Trophoblast cell (in vitro differentiated cells and primary cell): ENCODE measurements around the gene HOMER3.
A peak's percentile ranks its signal among the peaks of the same experiment; 100 is the strongest.

Experiments
- DNase-seq, 2 donors: peaks; one replicate each; pipeline ENCODE4 v3.0.0-alpha.2; 2016
- H2AFZ ChIP-seq: 2 replicates; pipeline ENCODE4 v1.6.1; 2013; ENCODE audit warnings: low read length, moderate library complexity, mild to moderate bottlenecking; ENCODE audit not compliant: insufficient read depth, poor library complexity
- H2AK5ac ChIP-seq: 2 replicates; pipeline ENCODE4 v1.6.1; 2013; ENCODE audit warnings: mild to moderate bottlenecking, low read length
- H2BK120ac ChIP-seq: 2 replicates; pipeline ENCODE4 v1.6.1; 2013; ENCODE audit warnings: low read length, mild to moderate bottlenecking, moderate library complexity; ENCODE audit not compliant: insufficient read depth, poor library complexity
- H2BK12ac ChIP-seq: 2 replicates; pipeline ENCODE4 v1.6.1; 2013; ENCODE audit warnings: mild to moderate bottlenecking, low read length, moderate library complexity
- H2BK5ac ChIP-seq: 2 replicates; pipeline ENCODE4 v1.6.1; 2013; ENCODE audit warnings: low read length, low read depth, moderate library complexity, mild to moderate bottlenecking; ENCODE audit not compliant: poor library complexity
- H3K14ac ChIP-seq: 2 replicates; pipeline ENCODE4 v1.6.1; 2013; ENCODE audit warnings: mild to moderate bottlenecking, low read length
- H3K18ac ChIP-seq: 2 replicates; pipeline ENCODE4 v1.6.1; 2013; ENCODE audit warnings: mild to moderate bottlenecking, low read length
- H3K23ac ChIP-seq: 2 replicates; pipeline ENCODE4 v1.6.1; 2013; ENCODE audit warnings: low read length
- H3K27ac ChIP-seq: 2 replicates; pipeline ENCODE4 v1.5.1; 2013; ENCODE audit warnings: low read depth, mild to moderate bottlenecking, inconsistent platforms, low read length, moderate library complexity
- H3K27me3 ChIP-seq: 2 replicates; pipeline ENCODE4 v1.6.1; 2013; ENCODE audit warnings: inconsistent platforms, mild to moderate bottlenecking, low read length, moderate library complexity; ENCODE audit not compliant: insufficient read depth
- H3K36me3 ChIP-seq, 2 experiments: 1 replicate in 1 of 2; 2 replicates in 1 of 2; pipeline ENCODE4 v1.6.1; 2013; ENCODE audit warnings: low read length in 2 of 2, mild to moderate bottlenecking in 2 of 2, moderate library complexity in 1 of 2; ENCODE audit not compliant: insufficient read depth in 2 of 2, control insufficient read depth in 1 of 2
- H3K4ac ChIP-seq: 2 replicates; pipeline ENCODE4 v1.6.1; 2013; ENCODE audit warnings: low read depth, mild to moderate bottlenecking, low read length, moderate library complexity
- H3K4me1 ChIP-seq, 2 experiments: 1 replicate in 1 of 2; 2 replicates in 1 of 2; pipeline ENCODE4 v1.6.1; 2013; ENCODE audit warnings: low read length in 2 of 2, mild to moderate bottlenecking in 2 of 2, moderate library complexity in 1 of 2; ENCODE audit not compliant: insufficient read depth in 2 of 2, control insufficient read depth in 1 of 2
- H3K4me2 ChIP-seq: 2 replicates; pipeline ENCODE4 v1.6.1; 2013; ENCODE audit warnings: inconsistent platforms, mild to moderate bottlenecking, low read length, moderate library complexity
- H3K4me3 ChIP-seq: 2 replicates; pipeline ENCODE4 v1.5.1; 2013; ENCODE audit warnings: mild to moderate bottlenecking, low read depth, low read length, inconsistent platforms
- H3K79me1 ChIP-seq: one replicate; pipeline ENCODE4 v1.6.1; 2013; ENCODE audit warnings: low read length
- H3K79me2 ChIP-seq: 2 replicates; pipeline ENCODE4 v1.6.1; 2013; ENCODE audit warnings: low read length, mild to moderate bottlenecking; ENCODE audit not compliant: control insufficient read depth, insufficient read depth, poor library complexity
- H3K9ac ChIP-seq: 2 replicates; pipeline ENCODE4 v1.6.1; 2013; ENCODE audit warnings: mild to moderate bottlenecking, low read length
- H3K9me3 ChIP-seq: 2 replicates; pipeline ENCODE4 v1.6.1; 2013; ENCODE audit warnings: low read depth, mild to moderate bottlenecking, control low read depth, inconsistent platforms, low read length; ENCODE audit not compliant: insufficient read depth
- H4K12ac ChIP-seq: 2 replicates; pipeline ENCODE4 v1.6.1; 2013; ENCODE audit warnings: low read depth, mild to moderate bottlenecking, low read length, moderate library complexity
- H4K8ac ChIP-seq: 2 replicates; pipeline ENCODE4 v1.6.1; 2013; ENCODE audit warnings: low read depth, mild to moderate bottlenecking, low read length, moderate library complexity
- H4K91ac ChIP-seq: one replicate; pipeline ENCODE4 v1.6.1; 2013; ENCODE audit warnings: low read depth, mild to moderate bottlenecking, low read length, moderate library complexity
- WGBS: extraction: QIAGEN DNeasy Blood & Tissue Kit; methylation state at CpG from one replicate; pipeline ENCODE4 v1.1.7; 2013; ENCODE audit warnings: missing lambda C conversion rate; ENCODE audit not compliant: insufficient read length, insufficient coverage; ENCODE audit errors: extremely low coverage; 5-methylcytosine and 5-hydroxymethylcytosine counted together

HOMER3 gene

GRCh38 chr19:18922228-18922985 is 18.6 kb downstream of the HOMER3 start:
- Histone ChIP-seq H2BK12ac (no peak overlapping the region), H3K4me2 (no peak overlapping the region), H3K4me1 (peaks cover 6 to 9% of the 10 kb centered on the region in 2 experiments), H3K23ac (no peak overlapping the region), H3K4ac (no peak overlapping the region), H3K79me1 (peaks cover 5% of the 10 kb centered on the region), H2AK5ac (no peak overlapping the region), H4K8ac (no peak overlapping the region), H2BK120ac (no peak overlapping the region), H4K12ac (no peak overlapping the region), H3K9ac (no peak overlapping the region), H3K9me3 (peaks cover under 1% of the 10 kb centered on the region), H3K79me2 (peaks cover 16% of the 10 kb centered on the region), H3K36me3 (peaks cover 47 to 55% of the 10 kb centered on the region in 2 experiments), H4K91ac (no peak overlapping the region), H3K4me3 (no peak overlapping the region), H3K27ac (no peak overlapping the region), H2BK5ac (no peak overlapping the region), H3K14ac (no peak overlapping the region), H3K18ac (no peak overlapping the region), H2AFZ (no peak overlapping the region), H3K27me3 (no peaks in the 10 kb centered on the region)
- WGBS = no CpG with 5 or more reads among the region's 29 CpGs
- DNase-seq = no peak

GRCh38 chr19:18921593-18921992 is 19.4 kb downstream of the HOMER3 start:
- no peak for DNase-seq
- H2AK5ac ChIP-seq = no peak overlapping the region
- no peak overlapping the region for H3K9ac ChIP-seq
- H3K79me2 ChIP-seq = peaks cover 16% of the 10 kb centered on the region
- peaks cover 5% of the 10 kb centered on the region for H3K79me1 ChIP-seq
- H3K4me1 ChIP-seq = peaks cover 6 to 9% of the 10 kb centered on the region in 2 experiments
- no peak overlapping the region for H3K27ac ChIP-seq
- H2BK120ac ChIP-seq = no peak overlapping the region
- H2AFZ ChIP-seq = no peak overlapping the region
- no peaks in the 10 kb centered on the region for H3K27me3 ChIP-seq
- H4K12ac ChIP-seq = no peak overlapping the region
- no peak overlapping the region for H3K18ac ChIP-seq
- H3K23ac ChIP-seq = no peak overlapping the region
- no peak overlapping the region for H4K8ac ChIP-seq
- no peak overlapping the region for H3K4ac ChIP-seq
- no peaks in the 10 kb centered on the region for H3K9me3 ChIP-seq
- H3K14ac ChIP-seq = no peak overlapping the region
- no peak overlapping the region for H4K91ac ChIP-seq
- no CpG with 5 or more reads among the region's 17 CpGs for WGBS
- H3K36me3 ChIP-seq = peaks cover 45 to 51% of the 10 kb centered on the region in 2 experiments
- no peak overlapping the region for H2BK12ac ChIP-seq
- peak overlapping the region; percentile 3 for H3K4me3 ChIP-seq
- no peak overlapping the region for H2BK5ac ChIP-seq
- no peak overlapping the region for H3K4me2 ChIP-seq

GRCh38 chr19:18920400-18920799 is 20.6 kb downstream of the HOMER3 start:
- Histone ChIP-seq H3K14ac (no peak overlapping the region), H3K9ac (peak overlapping the region; percentile 96), H3K27ac (no peak overlapping the region), H3K36me3 (peaks cover 38 to 44% of the 10 kb centered on the region in 2 experiments), H3K18ac (no peak overlapping the region), H3K23ac (no peak overlapping the region), H4K12ac (peak overlapping the region; percentile 51), H3K4me2 (peak overlapping the region; percentile 76), H3K27me3 (no peaks in the 10 kb centered on the region), H2BK120ac (no peak overlapping the region), H3K4me1 (peaks cover 6 to 9% of the 10 kb centered on the region in 2 experiments), H4K8ac (peak overlapping the region; percentile 51), H2BK5ac (no peak overlapping the region), H3K79me2 (peaks cover 16% of the 10 kb centered on the region), H2AFZ (no peak overlapping the region), H2BK12ac (no peak overlapping the region), H2AK5ac (no peak overlapping the region), H3K4me3 (peak overlapping the region; percentile 6), H3K79me1 (peaks cover 5% of the 10 kb centered on the region), H4K91ac (no peak overlapping the region), H3K9me3 (no peaks in the 10 kb centered on the region), H3K4ac (peak overlapping the region; percentile 56)
- DNase-seq = no peak
- no CpG with 5 or more reads among the region's 9 CpGs for WGBS

GRCh38 chr19:18919900-18920214 is 21.2 kb downstream of the HOMER3 start:
- peak overlapping the region; percentile 76 for H3K4me2 ChIP-seq

More at GRCh38 chr19:18919900-18920214, 21.2 kb downstream of the HOMER3 start:
- H3K4me1 ChIP-seq = peaks cover 6 to 9% of the 10 kb centered on the region in 2 experiments
- no peak overlapping the region for H2BK120ac ChIP-seq
- peak overlapping the region; percentile 67 for H3K18ac ChIP-seq
- peak overlapping the region; percentile 13 for H3K4ac ChIP-seq
- H2AK5ac ChIP-seq = peak overlapping the region; percentile 46
- H3K27ac ChIP-seq = no peak overlapping the region
- peak overlapping the region; percentile 86 for H4K8ac ChIP-seq
- H3K36me3 ChIP-seq = peaks cover 42 to 46% of the 10 kb centered on the region in 2 experiments
- peak overlapping the region; percentile 46 for H3K14ac ChIP-seq
- H2AFZ ChIP-seq = peak overlapping the region; percentile 46
- H3K27me3 ChIP-seq = no peaks in the 10 kb centered on the region
- H2BK12ac ChIP-seq = no peak overlapping the region
- H3K9me3 ChIP-seq = no peaks in the 10 kb centered on the region
- peak overlapping the region; percentile 49 for H4K12ac ChIP-seq
- peak overlapping the region; percentile 98 for H3K4me3 ChIP-seq
- H3K79me1 ChIP-seq = peaks cover 5% of the 10 kb centered on the region
- no CpG with 5 or more reads among the region's 15 CpGs for WGBS
- peak overlapping the region; percentile 34 for H4K91ac ChIP-seq
- H3K23ac ChIP-seq = no peak overlapping the region
- peak in 1 of 2 donors; percentile 23 for DNase-seq
- H3K79me2 ChIP-seq = peaks cover 16% of the 10 kb centered on the region
- no peak overlapping the region for H2BK5ac ChIP-seq
- peak overlapping the region; percentile 96 for H3K9ac ChIP-seq
